A549 (cell line): ENCODE results near the gene SYT6. TPM values are rescaled to one million over a fixed set of nuclear protein-coding genes. Genes with fewer than 3 reads are reported as not detected.

Source experiments
- ATAC-seq, 2 experiments: fragments of 200-7000 bp in 1 of 2; fragments of >200 bp in 1 of 2; cut with Nextera tagmentation in 1 of 2; cut with Tn5 transposase in 1 of 2; 3 replicates each; pipeline versions ENCODE4 v1.8.0 to v1.9.1; 2018 to 2020; ENCODE audit warnings: mild to moderate bottlenecking in 1 of 2, moderate library complexity in 1 of 2
- CTCF ChIA-PET: fragments of 300-600 bp; sonication (Branson Sonifier 250); formaldehyde crosslinking; extraction: SDS; loops from one replicate; lab custom pipeline; 2021; ENCODE audit warnings: antibody characterized with exemption, inconsistent platforms; lab: Yijun Ruan, JAX
- POLR2A ChIA-PET: fragments of 350-600 bp; formaldehyde crosslinking; extraction: SDS; loops from one replicate; lab custom pipeline; 2021; ENCODE audit warnings: antibody characterized with exemption, inconsistent platforms; lab: Yijun Ruan, JAX
- DNase-seq, 2 experiments: peaks; one replicate each; pipeline versions ENCODE4 v3.0.0 to v3.0.0-alpha.2; 2011 to 2016; ENCODE audit warnings: low read depth in 1 of 2, low spot score in 1 of 2
- FAIRE-seq: peaks from 2 replicates; lab custom pipeline; 2011; peaks lifted over from hg19 to GRCh38; lab: Jason Lieb, UNC
- H3K27ac ChIP-seq, 2 experiments: fragments of >200 bp; sonication (Bioruptor Twin); formaldehyde crosslinking; 3 replicates each; pipeline ENCODE4 v1.5.1; 2016 to 2017
- H3K4me1 ChIP-seq: fragments of >200 bp; sonication (Bioruptor Twin); formaldehyde crosslinking; 3 replicates; pipeline ENCODE4 v1.6.1; 2016
- H3K4me2 ChIP-seq: fragments of >200 bp; sonication (Bioruptor Twin); formaldehyde crosslinking; 3 replicates; pipeline ENCODE4 v1.6.1; 2016
- H3K4me3 ChIP-seq: fragments of >200 bp; sonication (Bioruptor Twin); formaldehyde crosslinking; 3 replicates; pipeline ENCODE4 v1.5.1; 2016
- H3K9me3 ChIP-seq: fragments of >200 bp; sonication (Bioruptor Twin); formaldehyde crosslinking; 3 replicates; pipeline ENCODE4 v1.6.1; 2016
- BCL3 ChIP-seq: fragments of >200 bp; sonication (Bioruptor Twin); formaldehyde crosslinking; IDR thresholded peaks from 3 replicates; pipeline ENCODE4 v1.6.1; 2016
- CEBPB ChIP-seq, 2 experiments: fragments of >200 bp in 1 of 2; sonication (Bioruptor Twin) in 1 of 2; formaldehyde crosslinking in 1 of 2; IDR thresholded peaks; 2 replicates each; pipeline ENCODE4 v1.6.1; 2012 to 2016
- CHD2 ChIP-seq: fragments of 150-350 bp; IDR thresholded peaks from 2 replicates; pipeline ENCODE4 v1.6.1; 2014; ENCODE audit warnings: low read length; ENCODE audit not compliant: partially characterized antibody
- CTCF ChIP-seq: fragments of >200 bp; sonication (Bioruptor Twin); formaldehyde crosslinking; IDR thresholded peaks from 3 replicates; pipeline ENCODE4 v1.5.1; 2016
- E2F6 ChIP-seq: IDR thresholded peaks from 2 replicates; pipeline ENCODE4 v1.6.1; 2012; ENCODE audit warnings: low read depth, borderline replicate concordance
- EHMT2 ChIP-seq: fragments of 200-600 bp; sonication (generic); IDR thresholded peaks from 2 replicates; pipeline ENCODE4 v1.6.1; 2016; ENCODE audit warnings: antibody characterized with exemption, low read depth, mild to moderate bottlenecking, moderate library complexity
- FOSB ChIP-seq: fragments of 250-450 bp; sonication (Bioruptor Pico); IDR thresholded peaks from 2 replicates; pipeline ENCODE4 v1.5.0; 2020; ENCODE audit warnings: mild to moderate bottlenecking, moderate library complexity
- HDAC2 ChIP-seq: fragments of 200-600 bp; sonication (generic); IDR thresholded peaks from 2 replicates; pipeline ENCODE4 v1.6.1; 2016
- HMGXB4 ChIP-seq: fragments of 250-450 bp; sonication (Bioruptor Pico); IDR thresholded peaks from 2 replicates; pipeline ENCODE4 v1.5.0; 2021; ENCODE audit warnings: mild to moderate bottlenecking, moderate library complexity, borderline replicate concordance
- HOXA7 ChIP-seq: fragments of 250-450 bp; sonication (Bioruptor Pico); IDR thresholded peaks from 2 replicates; pipeline ENCODE4 v1.5.0; 2020; ENCODE audit warnings: mild to moderate bottlenecking, moderate library complexity
- HOXB13 ChIP-seq: fragments of 250-450 bp; sonication (Bioruptor Pico); IDR thresholded peaks from 2 replicates; pipeline ENCODE4 v1.5.0; 2020; ENCODE audit warnings: low read depth, mild to moderate bottlenecking, moderate library complexity
- JUN ChIP-seq, 2 experiments: fragments of >200 bp; sonication (Bioruptor Twin); formaldehyde crosslinking; IDR thresholded peaks; 2 replicates in 1 of 2; 3 replicates in 1 of 2; pipeline ENCODE4 v1.6.1; 2016 to 2017
- JUNB ChIP-seq: fragments of >200 bp; sonication (Bioruptor Twin); formaldehyde crosslinking; IDR thresholded peaks from 2 replicates; pipeline ENCODE4 v1.6.1; 2016
- NPAS2 ChIP-seq: fragments of 250-450 bp; sonication (Bioruptor Pico); IDR thresholded peaks from 2 replicates; pipeline ENCODE4 v1.8.0; 2022; ENCODE audit warnings: mild to moderate bottlenecking, moderate library complexity, borderline replicate concordance
- NR3C1 ChIP-seq: fragments of >200 bp; sonication (Bioruptor Twin); formaldehyde crosslinking; IDR thresholded peaks from 3 replicates; pipeline ENCODE4 v1.6.1; 2017
- RARB ChIP-seq: fragments of 250-450 bp; sonication (Bioruptor Pico); IDR thresholded peaks from 2 replicates; pipeline ENCODE4 v1.8.0; 2021; ENCODE audit warnings: mild to moderate bottlenecking, moderate library complexity
- SMC3 ChIP-seq: fragments of >200 bp; sonication (Bioruptor Twin); formaldehyde crosslinking; IDR thresholded peaks from 3 replicates; pipeline ENCODE4 v1.6.1; 2018; ENCODE audit warnings: inconsistent platforms
- SREBF2 ChIP-seq: fragments of 450-650 bp; IDR thresholded peaks from 2 replicates; pipeline ENCODE4 v1.6.1; 2014; ENCODE audit warnings: mild to moderate bottlenecking, moderate library complexity
- TFCP2L1 ChIP-seq: fragments of 250-450 bp; sonication (Bioruptor Pico); IDR thresholded peaks from 2 replicates; pipeline ENCODE4 v1.5.0; 2021; ENCODE audit warnings: mild to moderate bottlenecking
- ZFP36 ChIP-seq: fragments of 450-650 bp; IDR thresholded peaks from 2 replicates; pipeline ENCODE4 v1.6.1; 2014; ENCODE audit warnings: borderline replicate concordance; ENCODE audit not compliant: partially characterized antibody
- ZNF302 ChIP-seq: fragments of 250-450 bp; sonication (Bioruptor Pico); IDR thresholded peaks from 2 replicates; pipeline ENCODE4 v1.9.0; 2021; ENCODE audit warnings: inconsistent platforms, mild to moderate bottlenecking, moderate library complexity
- ZSCAN20 ChIP-seq: fragments of 250-450 bp; sonication (Bioruptor Pico); IDR thresholded peaks from 2 replicates; pipeline ENCODE4 v1.8.0; 2022; ENCODE audit warnings: mild to moderate bottlenecking, moderate library complexity
- WGBS: methylation state at CpG from one replicate; pipeline ENCODE4 v1.1.6; 2017; ENCODE audit errors: missing lambda C conversion rate; 5-methylcytosine and 5-hydroxymethylcytosine counted together
- polyA plus RNA-seq, 4 experiments: library from polyadenylated mRNA; depleted of rRNA in 3 of 4; stranded (reverse); fragments of >200 nt; fragmentation: RNase III in 1 of 4; extraction: RNeasy Plus Mini Kit Qiagen cat#74134 plus additional on column Dnase treatment in 1 of 4; gene quantifications; 2 replicates in 3 of 4; 3 replicates in 1 of 4; pipeline ENCODE4 v1.2.3, GENCODE V29; 2011 to 2017

The SYT6 gene
- polyA plus RNA-seq, 2 of the 4 experiments (the other 2 are of a cell fraction): 0.57 to 1.1 TPM

DNA sequence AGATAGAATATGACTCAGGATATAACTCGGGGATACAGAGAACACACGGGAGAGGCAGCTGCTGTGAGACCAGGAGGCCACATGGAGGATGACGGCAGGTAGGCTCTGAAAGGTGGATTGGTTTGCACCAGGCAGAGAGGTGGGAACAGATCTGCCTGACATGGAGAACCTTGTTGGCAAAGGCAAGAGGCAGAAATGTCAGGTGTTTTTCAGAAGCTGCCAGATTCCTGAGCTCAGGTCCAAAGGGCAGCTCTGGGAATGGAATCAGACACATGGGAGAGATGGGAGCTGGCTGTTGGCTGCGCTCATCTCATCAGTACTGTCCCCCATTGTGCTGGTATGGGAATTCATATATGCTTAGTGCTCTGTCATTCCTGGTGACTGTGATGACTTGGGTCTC is 19.2 kb downstream of the SYT6 start:
- Histone ChIP-seq H3K4me2 (no peak overlapping the region), H3K9me3 (no peaks in the 10 kb centered on the region), H3K4me1 (no peaks in the 10 kb centered on the region), H3K4me3 (no peak overlapping the region), H3K27ac (no peak overlapping the region)
- WGBS: 59% methylated on average over 4 of the region's 4 CpGs
- no peak for ATAC-seq
- CTCF ChIA-PET: interaction anchor here (0.8 kb wide), 1 partner anchor 1078 kb away, joined by 3 read pairs; no protein-coding TSS in a partner anchor
- no peak for FAIRE-seq
- TF ChIP-seq EHMT2: no peak
- TF ChIP-seq TFCP2L1 (CRISPR knock-in tag): no peak
- TF ChIP-seq FOSB (CRISPR knock-in tag): no peak
- TF ChIP-seq RARB (CRISPR knock-in tag): no peak
- TF ChIP-seq NR3C1: no peak
- no peak for TF ChIP-seq CHD2
- no peak for TF ChIP-seq SREBF2
- no peak for TF ChIP-seq CTCF
- no peak for TF ChIP-seq HDAC2
- TF ChIP-seq HMGXB4: no peak
- no peak for TF ChIP-seq ZFP36
- POLR2A ChIA-PET: no interaction called here
- DNase-seq: no peak

DNA sequence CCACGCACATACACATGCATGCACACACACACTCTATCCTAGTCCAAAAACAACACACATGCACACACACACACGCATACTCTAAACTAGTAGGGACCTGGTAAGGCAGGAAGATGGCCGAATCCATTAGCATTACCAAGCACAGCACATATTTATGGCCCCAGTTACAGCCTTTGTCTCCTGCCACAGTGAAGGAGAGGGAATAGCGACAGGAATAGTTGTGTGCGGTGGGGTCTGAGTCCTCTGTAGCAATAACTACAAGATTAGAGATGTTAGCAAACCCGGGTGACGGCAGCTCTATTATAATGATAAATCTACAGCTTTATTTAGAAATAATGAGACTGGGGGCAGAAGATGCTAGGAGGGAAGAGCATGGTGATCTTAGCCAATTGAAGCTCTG is 20.5 kb downstream of the SYT6 start:
- Histone ChIP-seq H3K27ac (no peak overlapping the region), H3K4me1 (no peaks in the 10 kb centered on the region), H3K4me3 (no peak overlapping the region), H3K4me2 (no peak overlapping the region), H3K9me3 (no peaks in the 10 kb centered on the region)
- WGBS: 73% methylated on average over 7 of the region's 7 CpGs
- DNase-seq (no peak), FAIRE-seq (no peak), ATAC-seq (no peak)
- no peak for TF ChIP-seq FOSB (CRISPR knock-in tag)
- TF ChIP-seq ZNF302 (CRISPR knock-in tag): no peak
- TF ChIP-seq E2F6: no peak
- no peak for TF ChIP-seq EHMT2
- no peak for TF ChIP-seq CEBPB (IDR thresholded peaks at IDR 0.05)
- no peak for TF ChIP-seq HDAC2
- TF ChIP-seq NPAS2 (CRISPR knock-in tag): no peak
- no peak for TF ChIP-seq ZSCAN20 (CRISPR knock-in tag)
- TF ChIP-seq NR3C1: no peak
- TF ChIP-seq CHD2: no peak
- TF ChIP-seq JUN (IDR thresholded peaks at IDR 0.05): no peak
- TF ChIP-seq JUNB: no peak
- no peak for TF ChIP-seq SREBF2
- no peak for TF ChIP-seq RARB (CRISPR knock-in tag)
- no peak for TF ChIP-seq BCL3
- no peak for TF ChIP-seq SMC3
- no peak for TF ChIP-seq HMGXB4
- no peak for TF ChIP-seq HOXB13 (CRISPR knock-in tag)
- TF ChIP-seq HOXA7 (CRISPR knock-in tag): no peak
- ChIA-PET POLR2A (no interaction called here), CTCF (interaction anchor here (1.0 to 1.5 kb wide), 2 partner anchors 132 to 149 kb away, joined by 3 to 4 read pairs; no protein-coding TSS in a partner anchor)
